CD4-positive, alpha-beta memory T cell (primary cell): ENCODE measurements around the gene CPEB3. TPM values are rescaled to one million over a fixed set of nuclear protein-coding genes. Genes with fewer than 3 reads are reported as not detected.

Experiments
- CTCF ChIA-PET: fragments of 350-600 bp; sonication (Branson Sonifier 250); formaldehyde crosslinking; loops from one replicate; lab custom pipeline; 2021; ENCODE audit warnings: inconsistent platforms; ENCODE audit not compliant: partially characterized antibody; lab: Charles Lee
- POLR2A ChIA-PET: fragments of 350-600 bp; sonication (Branson Sonifier 250); formaldehyde crosslinking; loops from one replicate; lab custom pipeline; 2021; ENCODE audit not compliant: partially characterized antibody; lab: Charles Lee
- DNase-seq, 5 donors: peaks; one replicate each; pipeline versions ENCODE4 v3.0.0 to v3.0.0-alpha.2; 2020 to 2022; ENCODE audit warnings: mixed read lengths in 1 of 5
- H3K27ac ChIP-seq: one replicate; pipeline ENCODE4 v1.7.0; 2013; ENCODE audit warnings: low read depth, low read length
- H3K27me3 ChIP-seq: 2 replicates; pipeline ENCODE4 v1.7.0; 2013; ENCODE audit warnings: mild to moderate bottlenecking, low read length, moderate library complexity; ENCODE audit not compliant: insufficient read depth
- H3K36me3 ChIP-seq: 2 replicates; pipeline ENCODE4 v1.7.0; 2013; ENCODE audit warnings: mild to moderate bottlenecking, low read length, moderate library complexity; ENCODE audit not compliant: insufficient read depth
- H3K4me1 ChIP-seq: 2 replicates; pipeline ENCODE4 v1.7.0; 2013; ENCODE audit warnings: mild to moderate bottlenecking, low read length, moderate library complexity; ENCODE audit not compliant: insufficient read depth
- H3K4me3 ChIP-seq, 2 donors: one replicate each; pipeline ENCODE4 v1.7.0; 2013; ENCODE audit warnings: low read length in 2 of 2, mild to moderate bottlenecking in 1 of 2
- H3K9me3 ChIP-seq, 2 donors: one replicate each; pipeline ENCODE4 v1.7.0; 2013; ENCODE audit warnings: low read length in 2 of 2, control low read depth in 1 of 2; ENCODE audit not compliant: control insufficient read depth in 1 of 2
- H3K27ac Mint-ChIP-seq, 7 donors: one replicate each; pipeline ENCODE4 v1.8.0; 2020 to 2021; ENCODE audit warnings: mixed read lengths in 7 of 7, mild to moderate bottlenecking in 6 of 7, inconsistent platforms in 3 of 7, moderate library complexity in 3 of 7
- H3K27me3 Mint-ChIP-seq, 2 donors: one replicate each; pipeline ENCODE4 v1.8.0; 2020 to 2021; ENCODE audit warnings: mixed read lengths in 2 of 2
- H3K36me3 Mint-ChIP-seq, 2 donors: one replicate each; pipeline ENCODE4 v1.8.0; 2020 to 2021; ENCODE audit warnings: mixed read lengths in 2 of 2, inconsistent platforms in 1 of 2, mild to moderate bottlenecking in 1 of 2
- H3K4me1 Mint-ChIP-seq, 4 donors: one replicate each; pipeline ENCODE4 v1.8.0; 2020 to 2021; ENCODE audit warnings: mixed read lengths in 4 of 4, mild to moderate bottlenecking in 1 of 4
- H3K4me3 Mint-ChIP-seq, 8 donors: one replicate each; pipeline ENCODE4 v1.8.0; 2020 to 2021; ENCODE audit warnings: mixed read lengths in 8 of 8, mild to moderate bottlenecking in 7 of 8, moderate library complexity in 6 of 8, inconsistent platforms in 3 of 8
- H3K9me3 Mint-ChIP-seq, 8 donors: one replicate each; pipeline ENCODE4 v1.8.0; 2020 to 2021; ENCODE audit warnings: mixed read lengths in 8 of 8, mild to moderate bottlenecking in 5 of 8, inconsistent platforms in 3 of 8, moderate library complexity in 1 of 8
- intact Hi-C: fragments of 100-400 bp; cut with micrococcal nuclease; formaldehyde crosslinking; loops from one replicate; pipeline ENCODE4 v1.15.1; 2023
- polyA plus RNA-seq, 2 donors: library from polyadenylated mRNA; unstranded; fragments of 300-500 nt; fragmentation: Illumina TruSeq; gene quantifications; one replicate each; pipeline ENCODE4 v1.2.3, GENCODE V29; 2021
- total RNA-seq, 2 experiments: library from RNA; stranded (reverse); gene quantifications; one replicate each; pipeline ENCODE4 v1.2.3, GENCODE V29; 2021

The CPEB3 gene
- total and polyA plus RNA-seq, 4 experiments from 2014 or later, result 0.88 to 3.8 (median 2.4) TPM

DNA sequence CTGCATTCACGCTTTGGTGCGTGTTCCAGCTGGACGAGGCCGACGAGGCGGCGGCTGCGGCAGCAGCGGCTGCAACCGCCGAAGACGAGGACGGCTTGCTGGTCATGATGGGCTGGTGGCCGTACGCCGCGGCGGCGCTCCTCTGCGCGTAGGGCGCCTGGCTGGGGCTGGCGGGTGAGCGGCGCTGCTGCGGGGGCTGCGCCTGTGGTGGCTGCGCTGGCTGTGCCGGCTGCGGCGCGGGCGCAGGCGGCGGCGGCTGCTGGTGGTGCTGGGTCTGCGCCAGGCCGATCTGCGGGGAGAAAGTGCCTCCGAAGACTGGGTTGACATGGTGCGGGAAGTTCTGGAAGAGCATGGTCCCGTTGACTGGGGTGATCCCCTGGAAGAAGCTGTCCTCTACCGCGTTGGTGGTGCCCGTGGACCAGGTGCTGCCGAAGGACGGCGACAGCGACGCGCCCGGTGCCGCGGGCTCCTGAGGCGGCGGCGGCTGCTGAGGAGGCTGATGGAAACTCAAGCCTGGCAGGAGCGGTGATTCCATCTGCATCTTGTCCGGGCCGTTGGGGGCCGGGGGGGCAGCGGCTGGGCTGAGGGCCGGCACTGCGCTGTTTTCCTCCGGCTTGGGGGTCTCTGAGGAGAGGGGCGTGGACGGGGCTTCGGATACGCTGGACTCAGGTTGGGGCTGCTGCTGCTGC, 51.1 kb downstream of the CPEB3 start:
- Histone ChIP-seq H3K4me1 (peaks cover 37% of the 10 kb centered on the region), H3K27me3 (no peaks in the 10 kb centered on the region), H3K4me3 (peak overlapping the region; percentile 37 to 78), H3K36me3 (no peaks in the 10 kb centered on the region), H3K9me3 (no peaks in the 10 kb centered on the region), H3K27ac (peak overlapping the region; percentile 56)
- POLR2A ChIA-PET, result interaction anchor here (0.7 to 1.8 kb wide), 2 partner anchors 14 to 51 kb away, joined by 3 to 13 read pairs; partner anchors contain the start of genes CPEB3 and MARCHF5
- intact Hi-C loops, result loop anchor here (1.0 to 5.0 kb wide), 2 partner anchors 52 to 333 kb away; partner anchors contain the start of genes CPEB3, IDE and MARCHF5
- DNase-seq, result peak; percentile 38 to 48 (median 42)
- H3K4me3 Mint-ChIP-seq, result peak overlapping the region; percentile 90 to 96 (median 93)
- peaks cover 8 to 9% of the 10 kb centered on the region in 2 donors for H3K36me3 Mint-ChIP-seq
- CTCF ChIA-PET, result interaction anchor here (1.4 to 1.6 kb wide), 2 partner anchors 28 to 47 kb away, joined by 3 to 4 read pairs; no protein-coding TSS in a partner anchor
- H3K9me3 Mint-ChIP-seq, result peaks cover 0 to 2% (median 0%) of the 10 kb centered on the region in 8 donors
- peaks cover 24 to 52% (median 38%) of the 10 kb centered on the region in 4 donors for H3K4me1 Mint-ChIP-seq
- no peaks in the 10 kb centered on the region for H3K27me3 Mint-ChIP-seq
- peak overlapping the region; percentile 76 to 92 (median 81) for H3K27ac Mint-ChIP-seq

DNA sequence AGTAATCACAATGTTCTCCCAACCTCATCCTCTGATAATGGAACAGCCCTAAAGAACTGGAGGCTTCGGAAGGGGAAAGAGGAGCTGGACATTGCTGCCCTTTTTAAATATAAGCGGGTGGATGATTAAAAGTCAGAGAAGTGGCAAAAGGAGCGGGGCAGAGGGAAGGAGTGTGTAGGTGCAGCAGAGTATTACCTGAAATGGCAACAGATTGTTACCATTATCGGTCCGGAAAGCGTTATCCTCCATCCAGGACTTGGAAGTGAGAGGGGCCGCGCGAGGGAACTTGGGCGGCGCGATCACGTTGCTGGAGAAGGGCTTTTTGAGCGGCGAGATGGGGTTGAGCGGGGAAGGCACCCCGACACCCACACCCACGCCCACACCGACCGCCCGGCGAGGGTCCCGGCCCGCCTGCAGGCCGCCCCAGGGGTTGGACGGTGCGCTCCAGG, 51.7 kb downstream of the CPEB3 start:
- Mint-ChIP-seq H3K9me3 (peaks cover 0 to 2% (median 0%) of the 10 kb centered on the region in 8 donors), H3K27ac (peak overlapping the region in 5 of 7 donors; percentile 6 to 78 (median 54)), H3K27me3 (no peaks in the 10 kb centered on the region), H3K4me3 (peak overlapping the region; percentile 78 to 90 (median 86)), H3K4me1 (peaks cover 24 to 52% (median 38%) of the 10 kb centered on the region in 4 donors), H3K36me3 (peaks cover 8 to 9% of the 10 kb centered on the region in 2 donors)
- no peaks in the 10 kb centered on the region for H3K36me3 ChIP-seq
- ChIA-PET CTCF (interaction anchor here (1.2 to 1.4 kb wide), 3 partner anchors 28 to 151 kb away, joined by 3 to 4 read pairs (median 3); partner anchors contain the start of genes CPEB3 and MARCHF5), POLR2A (interaction anchor here (1.8 kb wide), 1 partner anchor 52 kb away, joined by 13 read pairs; the partner anchor contains the start of genes CPEB3 and MARCHF5)
- H3K27ac ChIP-seq, result no peak overlapping the region
- H3K4me1 ChIP-seq, result peaks cover 37% of the 10 kb centered on the region
- peak overlapping the region in 1 of 2 donors; percentile 78 for H3K4me3 ChIP-seq
- no peaks in the 10 kb centered on the region for H3K27me3 ChIP-seq
- H3K9me3 ChIP-seq, result no peaks in the 10 kb centered on the region
- no peak for DNase-seq
- intact Hi-C loops, result no loop called here

- no peaks in the 10 kb centered on the region for H3K9me3 ChIP-seq
- no peak overlapping the region for H3K4me3 ChIP-seq
- Mint-ChIP-seq H3K27me3 (no peaks in the 10 kb centered on the region), H3K4me1 (peaks cover 24 to 51% (median 38%) of the 10 kb centered on the region in 4 donors), H3K27ac (peak overlapping the region in 3 of 7 donors; percentile 6 to 66 (median 53)), H3K36me3 (peaks cover 8 to 9% of the 10 kb centered on the region in 2 donors), H3K4me3 (peak overlapping the region; percentile 78 to 90 (median 86)), H3K9me3 (peaks cover 0 to 2% (median 0%) of the 10 kb centered on the region in 8 donors)
- ChIA-PET POLR2A (interaction anchor here (1.8 kb wide), 1 partner anchor 52 kb away, joined by 13 read pairs; the partner anchor contains the start of genes CPEB3 and MARCHF5), CTCF (interaction anchor here (1.2 to 1.4 kb wide), 3 partner anchors 27 to 151 kb away, joined by 3 to 4 read pairs (median 3); partner anchors contain the start of genes CPEB3 and MARCHF5)
- no peaks in the 10 kb centered on the region for H3K27me3 ChIP-seq
- H3K4me1 ChIP-seq, result peaks cover 36% of the 10 kb centered on the region
- DNase-seq, result no peak
- no peaks in the 10 kb centered on the region for H3K36me3 ChIP-seq
- H3K27ac ChIP-seq, result no peak overlapping the region
- intact Hi-C loops, result no loop called here
Observed at GRCh38 chr10:92238586-92239098, 52.2 kb downstream of the CPEB3 start.

DNA sequence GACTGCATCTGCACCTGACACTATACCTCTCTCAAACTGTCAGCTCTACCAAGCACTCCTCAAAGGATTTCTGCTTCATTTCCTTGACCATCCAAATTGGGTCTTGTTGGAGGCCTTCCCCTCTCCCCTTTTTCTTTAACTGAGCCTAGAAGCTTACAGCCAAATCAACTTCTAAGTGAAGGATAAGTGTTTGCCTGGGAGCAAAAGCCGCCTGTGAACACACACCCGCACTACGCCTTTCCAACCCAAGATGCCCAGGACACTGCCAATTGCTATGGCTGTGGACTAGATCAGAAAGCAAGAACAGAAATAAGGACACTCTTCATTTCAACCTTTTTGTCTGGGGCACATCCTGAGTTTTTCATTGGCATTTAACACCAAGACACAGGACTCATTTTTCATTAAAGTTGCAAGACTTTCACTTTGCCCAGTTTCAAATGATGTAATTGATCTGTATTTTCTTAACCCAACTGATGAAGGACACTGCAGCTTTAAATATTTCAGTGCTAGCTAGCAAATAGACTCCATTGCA, 52.8 kb downstream of the CPEB3 start:
- Mint-ChIP-seq H3K27me3 (no peaks in the 10 kb centered on the region), H3K36me3 (peaks cover 8 to 9% of the 10 kb centered on the region in 2 donors), H3K9me3 (peaks cover 0 to 2% (median 0%) of the 10 kb centered on the region in 8 donors), H3K27ac (no peak overlapping the region), H3K4me1 (peaks cover 20 to 46% (median 33%) of the 10 kb centered on the region in 4 donors), H3K4me3 (peak overlapping the region in 3 of 8 donors; percentile 5 to 86 (median 84))
- intact Hi-C loops, result no loop called here
- ChIA-PET CTCF (interaction anchor here (1.2 to 1.4 kb wide), 2 partner anchors 52 to 150 kb away, joined by 3 to 4 read pairs; partner anchors contain the start of genes CPEB3 and MARCHF5), POLR2A (no interaction called here)
- no peak overlapping the region for H3K4me3 ChIP-seq
- no peaks in the 10 kb centered on the region for H3K36me3 ChIP-seq
- peaks cover 30% of the 10 kb centered on the region for H3K4me1 ChIP-seq
- H3K9me3 ChIP-seq, result no peaks in the 10 kb centered on the region
- no peak for DNase-seq
- H3K27ac ChIP-seq, result no peak overlapping the region
- H3K27me3 ChIP-seq, result no peaks in the 10 kb centered on the region

DNA sequence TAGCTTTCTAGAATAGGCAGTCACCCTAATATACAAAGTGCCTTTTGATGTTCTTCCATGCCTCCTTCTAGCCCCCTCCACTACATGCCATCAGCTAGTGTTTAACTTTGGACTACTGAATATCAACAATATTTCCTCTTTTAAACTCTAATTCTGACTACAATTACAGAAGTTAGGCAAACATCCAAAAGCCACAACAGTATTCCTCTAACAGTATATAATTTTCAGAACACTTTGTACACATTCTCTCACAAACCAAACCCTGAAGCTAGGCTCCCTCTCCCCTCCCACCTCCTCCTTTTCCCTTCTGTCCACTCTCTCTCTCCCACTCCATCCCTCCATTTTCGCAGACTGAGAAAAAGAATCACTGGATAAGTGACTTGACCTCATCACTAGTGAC, 59.7 kb downstream of the CPEB3 start:
- H3K9me3 Mint-ChIP-seq, result no peaks in the 10 kb centered on the region
- Histone ChIP-seq H3K27ac (no peak overlapping the region), H3K9me3 (no peaks in the 10 kb centered on the region), H3K4me3 (no peak overlapping the region), H3K36me3 (no peaks in the 10 kb centered on the region), H3K27me3 (no peaks in the 10 kb centered on the region), H3K4me1 (no peaks in the 10 kb centered on the region)
- H3K36me3 Mint-ChIP-seq, result peaks cover 5 to 13% of the 10 kb centered on the region in 2 donors
- no peak overlapping the region for H3K4me3 Mint-ChIP-seq
- no peak for DNase-seq
- H3K27me3 Mint-ChIP-seq, result no peaks in the 10 kb centered on the region
- intact Hi-C loops, result no loop called here
- ChIA-PET CTCF (no interaction called here), POLR2A (no interaction called here)
- H3K27ac Mint-ChIP-seq, result peak overlapping the region in 1 of 7 donors; percentile 63
- H3K4me1 Mint-ChIP-seq, result peaks cover 0 to 8% (median 1%) of the 10 kb centered on the region in 4 donors

GRCh38 chr10:92222603-92223262, 68.1 kb downstream of the CPEB3 start:
- no peak overlapping the region for H3K4me3 ChIP-seq
- H3K36me3 Mint-ChIP-seq, result peaks cover 2 to 10% of the 10 kb centered on the region in 2 donors
- ChIA-PET CTCF (interaction anchor here (0.7 kb wide), 1 partner anchor 122 kb away, joined by 3 read pairs; no protein-coding TSS in a partner anchor), POLR2A (no interaction called here)
- H3K27me3 ChIP-seq, result no peaks in the 10 kb centered on the region
- no peak overlapping the region for H3K27ac ChIP-seq
- no peaks in the 10 kb centered on the region for H3K9me3 Mint-ChIP-seq
- no peaks in the 10 kb centered on the region for H3K36me3 ChIP-seq
- H3K4me3 Mint-ChIP-seq, result no peak overlapping the region
- H3K9me3 ChIP-seq, result no peaks in the 10 kb centered on the region
- H3K4me1 Mint-ChIP-seq, result peaks cover 0 to 1% (median 0%) of the 10 kb centered on the region in 4 donors
- no peaks in the 10 kb centered on the region for H3K27me3 Mint-ChIP-seq
- no peak overlapping the region for H3K27ac Mint-ChIP-seq
- DNase-seq, result no peak
- intact Hi-C loops, result no loop called here
- H3K4me1 ChIP-seq, result no peaks in the 10 kb centered on the region
